HG03025 (cell line): ENCODE data around the gene DUSP11.
"Not testable (repeated sequence)": the region's sequence is repeated elsewhere in the genome, so short reads cannot be mapped to it uniquely, and the experiment has no call there.

Experiments used
- ATAC-seq: cut with Tn5 transposase; IDR thresholded peaks from one replicate; pipeline ENCODE4 v1.9.1; 2021; ENCODE audit warnings: mild to moderate bottlenecking, moderate library complexity; ENCODE audit not compliant: unreplicated experiment, low FRiP score

The DUSP11 gene

GRCh38 chr2:73718851-73719621 is 60.9 kb downstream of the DUSP11 start:
- no peak for ATAC-seq

GRCh38 chr2:73718421-73718820 is 61.5 kb downstream of the DUSP11 start:
- no peak for ATAC-seq

GRCh38 chr2:73717695-73718094 is 62.2 kb downstream of the DUSP11 start:
- ATAC-seq, result not testable (repeated sequence)

GRCh38 chr2:73717251-73717606 is 62.7 kb downstream of the DUSP11 start:
- ATAC-seq, result no peak

DNA sequence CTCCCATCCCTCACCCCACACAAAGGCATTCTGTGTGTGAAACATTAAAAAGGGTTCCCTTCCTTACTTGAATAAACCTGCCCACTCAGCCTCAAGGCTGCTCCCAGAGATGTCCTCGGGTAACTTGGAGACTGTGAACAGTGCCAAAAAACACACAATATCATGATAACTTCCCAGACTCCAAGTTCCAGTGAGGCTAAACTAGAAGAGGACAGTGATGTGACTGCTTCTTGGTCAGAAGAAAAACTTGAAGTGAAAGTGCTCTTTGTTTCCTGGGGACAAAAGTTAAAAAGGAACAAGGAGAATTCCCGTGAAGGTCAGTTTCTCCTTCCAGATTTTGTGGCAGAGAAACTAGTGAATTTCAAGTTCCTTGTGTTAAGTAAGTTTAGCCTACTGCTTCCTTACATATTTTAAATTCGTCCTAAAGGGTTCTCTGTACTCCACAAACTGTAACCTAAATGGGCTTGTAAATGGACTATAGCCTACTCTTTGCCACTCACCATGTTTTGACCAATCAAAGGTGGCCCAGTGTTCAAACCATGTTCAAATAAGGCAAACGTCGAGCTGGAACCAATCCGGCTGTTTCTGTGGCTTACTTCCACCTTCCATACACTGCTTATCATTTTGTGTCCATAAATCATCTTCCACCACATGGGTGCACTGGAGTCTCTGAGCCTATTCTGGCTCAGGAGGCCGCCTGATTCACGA is 63.2 kb downstream of the DUSP11 start:
- ATAC-seq, result no peak

DNA sequence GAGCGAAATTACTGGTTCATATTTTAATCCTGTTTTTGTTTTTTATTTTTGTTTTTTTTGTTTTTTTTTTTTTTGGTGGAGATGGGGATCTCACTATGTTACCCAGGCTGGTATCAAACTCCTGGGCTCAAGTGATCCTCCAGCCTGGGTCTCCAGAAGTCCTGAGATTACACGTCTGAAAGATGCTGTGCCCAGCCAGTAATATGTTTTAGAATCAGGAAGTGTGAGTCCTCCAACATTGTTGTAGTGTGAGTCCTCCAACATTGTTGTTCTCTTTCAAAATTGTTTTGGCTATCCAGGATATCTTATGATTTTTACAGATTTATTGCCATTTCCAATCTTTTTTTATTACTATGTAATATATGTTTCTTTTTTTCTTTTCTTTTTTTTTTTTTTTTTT is 65.8 kb downstream of the DUSP11 start:
- ATAC-seq, result no peak
